G401 (cell line): ENCODE data around the gene TANC1. TPM values are rescaled to one million over a fixed set of nuclear protein-coding genes. Genes with fewer than 3 reads are reported as not detected.

Source experiments
- DNase-seq: peaks from one replicate; pipeline ENCODE4 v3.0.0-alpha.2; 2015; ENCODE audit warnings: low spot score
- in situ Hi-C: cut with HindIII; loops from 2 replicates; pipeline ENCODE4 v1.10.0; 2016; ENCODE audit warnings: low sequenced_read_pairs, mixed read lengths
- total RNA-seq: library from RNA; depleted of rRNA; stranded (reverse); fragments of >200 nt; shearing (Covaris generic); gene quantifications from 2 replicates; pipeline ENCODE4 v1.2.3, GENCODE V29; 2014; rRNA removed

TANC1 gene
- total RNA-seq: 1.8 and 2.8 TPM in 2 replicates

- peak; percentile 84 for DNase-seq
- in situ Hi-C loops: no loop called here
These were observed at the start of gene TANC1 for GRCh38 chr2:158968396-158969161. Gene TANC1 (plus strand): TSS chr2:158968640. CDS start chr2:159065911, 97,271 bp downstream.

- DNase-seq: no peak
- in situ Hi-C loops: no loop called here
These were observed 46.6 kb upstream of the TANC1 start for GRCh38 chr2:158921599-158922408.

GRCh38 chr2:158922601-158923000 is 45.8 kb upstream of the TANC1 start:
- in situ Hi-C loops: no loop called here
- DNase-seq: no peak

- in situ Hi-C loops: no loop called here
- no peak for DNase-seq
These were observed 45.3 kb upstream of the TANC1 start for GRCh38 chr2:158923180-158923594.

- in situ Hi-C loops: no loop called here
- no peak for DNase-seq
These were observed 44.8 kb upstream of the TANC1 start for GRCh38 chr2:158923641-158924040.

GRCh38 chr2:158926478-158926948 is 41.9 kb upstream of the TANC1 start:
- in situ Hi-C loops: no loop called here
- DNase-seq: no peak

GRCh38 chr2:158928515-158928914 is 39.9 kb upstream of the TANC1 start:
- DNase-seq: no peak
- in situ Hi-C loops: no loop called here

- no peak for DNase-seq
- in situ Hi-C loops: no loop called here
These were observed 39.5 kb upstream of the TANC1 start for GRCh38 chr2:158928965-158929364.

- DNase-seq: no peak
- in situ Hi-C loops: no loop called here
These were observed 36.9 kb upstream of the TANC1 start for GRCh38 chr2:158931572-158931971.

GRCh38 chr2:158932131-158932645 is 36.3 kb upstream of the TANC1 start:
- in situ Hi-C loops: no loop called here
- DNase-seq: no peak

GRCh38 chr2:158934170-158934569 is 34.3 kb upstream of the TANC1 start:
- no peak for DNase-seq
- in situ Hi-C loops: no loop called here

GRCh38 chr2:158935617-158936016 is 32.8 kb upstream of the TANC1 start:
- in situ Hi-C loops: no loop called here
- no peak for DNase-seq

GRCh38 chr2:158936978-158937377 is 31.5 kb upstream of the TANC1 start:
- in situ Hi-C loops: no loop called here
- no peak for DNase-seq

- in situ Hi-C loops: no loop called here
- DNase-seq: no peak
These were observed 28.1 kb upstream of the TANC1 start for GRCh38 chr2:158940356-158940755.

- DNase-seq: no peak
- in situ Hi-C loops: no loop called here
These were observed 24.5 kb upstream of the TANC1 start for GRCh38 chr2:158943973-158944372.

GRCh38 chr2:158948964-158949699 is 19.3 kb upstream of the TANC1 start:
- no peak for DNase-seq
- in situ Hi-C loops: no loop called here

- in situ Hi-C loops: no loop called here
- DNase-seq: no peak
These were observed 15.0 kb upstream of the TANC1 start for GRCh38 chr2:158953454-158953853.

GRCh38 chr2:158953926-158954763 is 14.3 kb upstream of the TANC1 start:
- DNase-seq: peak; percentile 32
- in situ Hi-C loops: no loop called here
